ENCODE results near the gene AHNAK.

AHNAK gene

GRCh38 chr11:62439785-62440602, 106.6 kb downstream of the AHNAK start:
- TF ChIP-seq ZFHX2 (tag by site-specific recombination; conservative IDR thresholded peaks at IDR 0.05) (peak; percentile 93), ZNF600 (tag by site-specific recombination; IDR thresholded peaks at IDR 0.05) (no peak), ZNF398 (tag by site-specific recombination; IDR thresholded peaks at IDR 0.05) (0 out of 2 replicates have a peak, but pooled peaks have one; percentile 34), EGR2 (tag by site-specific recombination; IDR thresholded peaks at IDR 0.05; ENCODE audit: low read depth) (peak; percentile 90), SP7 (tag by site-specific recombination; IDR thresholded peaks at IDR 0.05) (peak; percentile 43; the same call in 1 of the 2 replicates)
- Histone ChIP-seq H3K4me1 (ENCODE audit: control insufficient read depth, insufficient read depth, low read length) (no peaks in the 10 kb centered on the region), H3K36me3 (ENCODE audit: control insufficient read depth in 2 of 2, insufficient read depth in 1 of 2, low read length in 2 of 2) (no peaks in the 10 kb centered on the region), H3K27ac (ENCODE audit: extremely low read depth, low read depth, low read length) (no peak overlapping the region), H3K9me3 (ENCODE audit: control insufficient read depth, insufficient read depth, low read depth, low read length) (no peaks in the 10 kb centered on the region), H3K4me3 (ENCODE audit: low read depth, low read length) (no peak overlapping the region)
- POLR2A ChIA-PET = no interaction called here
- CTCF ChIA-PET = interaction anchor here (0.6 kb wide), 1 partner anchor 8 kb away, joined by 3 read pairs; no protein-coding TSS in a partner anchor

- ChIA-PET CTCF (interaction anchor here (1.9 kb wide), 1 partner anchor 14 kb away, joined by 13 read pairs; no protein-coding TSS in a partner anchor), POLR2A (no interaction called here)
- Histone ChIP-seq H3K27ac (ENCODE audit: extremely low read depth, low read depth, low read length) (no peak overlapping the region), H3K4me3 (ENCODE audit: low read depth, low read length) (no peak overlapping the region), H3K4me1 (ENCODE audit: control insufficient read depth, insufficient read depth, low read length) (no peaks in the 10 kb centered on the region), H3K9me3 (ENCODE audit: control insufficient read depth, insufficient read depth, low read depth, low read length) (no peaks in the 10 kb centered on the region), H3K36me3 (ENCODE audit: control insufficient read depth in 2 of 2, insufficient read depth in 1 of 2, low read length in 2 of 2) (no peaks in the 10 kb centered on the region)
- TF ChIP-seq ZNF704 (tag by site-specific recombination; IDR thresholded peaks at IDR 0.05) = no peak
- peak; percentile 36; the same call in 1 of the 2 replicates for TF ChIP-seq SCRT2 (tag by site-specific recombination; IDR thresholded peaks at IDR 0.05)
- TF ChIP-seq HOXD13 (CRISPR knock-in tag; IDR thresholded peaks at IDR 0.05; ENCODE audit: borderline replicate concordance) = no peak
- no peak for TF ChIP-seq ZNF37A (tag by site-specific recombination; IDR thresholded peaks at IDR 0.05)
Observed at GRCh38 chr11:62438641-62439040, 108.0 kb downstream of the AHNAK start.

GRCh38 chr11:62437616-62438015, 109.0 kb downstream of the AHNAK start:
- H3K4me3 ChIP-seq (ENCODE audit: low read depth, low read length) = no peak overlapping the region
- ChIA-PET CTCF (interaction anchor here (0.6 to 2.0 kb wide), 4 partner anchors 13 to 105 kb away, joined by 3 to 13 read pairs (median 8); no protein-coding TSS in a partner anchor), POLR2A (interaction anchor here (0.6 to 1.0 kb wide), 2 partner anchors 57 to 154 kb away, joined by 3 to 4 read pairs; partner anchors contain the start of gene TUT1)
- H3K36me3 ChIP-seq (ENCODE audit: control insufficient read depth in 2 of 2, insufficient read depth in 1 of 2, low read length in 2 of 2) = no peaks in the 10 kb centered on the region
- H3K4me1 ChIP-seq (ENCODE audit: control insufficient read depth, insufficient read depth, low read length) = no peaks in the 10 kb centered on the region
- H3K9me3 ChIP-seq (ENCODE audit: control insufficient read depth, insufficient read depth, low read depth, low read length) = no peaks in the 10 kb centered on the region
- TF ChIP-seq ZNF184 (tag by site-specific recombination; IDR thresholded peaks at IDR 0.05) (peak; percentile 95), ZNF704 (tag by site-specific recombination; IDR thresholded peaks at IDR 0.05) (no peak)
- H3K27ac ChIP-seq (ENCODE audit: extremely low read depth, low read depth, low read length) = no peak overlapping the region

Measured in HEK293 (cell line).